Measurements from ENCODE around the gene UFSP1. TPM values are rescaled to one million over a fixed set of nuclear protein-coding genes. Genes with fewer than 3 reads are reported as not detected.

UFSP1 gene
- total RNA-seq, 3 donors from 2014 or later (not counting 1 experiment from before 2014, with no cell fraction given): 1.0 to 1.9 (median 1.3) TPM

DNA sequence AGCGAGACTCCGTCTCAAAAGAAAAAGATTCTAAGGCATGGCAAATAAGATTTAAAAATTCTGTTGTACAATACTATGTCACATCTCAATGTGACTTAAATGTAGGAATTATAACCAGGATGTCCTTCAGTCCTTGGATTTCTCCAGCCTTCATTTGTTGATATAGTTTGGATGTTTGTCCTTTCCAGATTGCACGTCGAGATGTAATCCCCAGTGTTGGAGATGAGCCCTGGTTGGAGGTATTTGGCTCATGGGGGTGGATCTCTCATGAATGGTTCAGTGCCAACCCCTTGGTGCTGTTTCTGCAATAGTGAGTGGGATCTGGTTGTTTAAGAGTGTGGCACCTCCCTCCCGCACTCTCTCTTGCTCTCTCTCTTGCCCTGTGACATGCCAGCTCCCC, 19.0 kb upstream of the UFSP1 start:
- Mint-ChIP-seq H3K4me3 (no peak overlapping the region), H3K36me3 (no peaks in the 10 kb centered on the region), H3K27ac (no peak overlapping the region), H3K9me3 (no peaks in the 10 kb centered on the region), H3K4me1 (no peaks in the 10 kb centered on the region), H3K27me3 (ENCODE audit: low read depth in 2 of 2) (peaks cover 0 to 11% of the 10 kb centered on the region in 2 donors)
- DNase-seq (no peak), ATAC-seq (no peak)
- no peak overlapping the region for H3K27ac ChIP-seq (ENCODE audit: low read length)
- intact Hi-C loops (cut with micrococcal nuclease): no loop called here
- H3K4me3 ChIP-seq (ENCODE audit: low read length): no peak overlapping the region
- no peaks in the 10 kb centered on the region for H3K4me1 ChIP-seq (ENCODE audit: control insufficient read depth, insufficient read depth, low read length)
- TF ChIP-seq, protein P1, sequence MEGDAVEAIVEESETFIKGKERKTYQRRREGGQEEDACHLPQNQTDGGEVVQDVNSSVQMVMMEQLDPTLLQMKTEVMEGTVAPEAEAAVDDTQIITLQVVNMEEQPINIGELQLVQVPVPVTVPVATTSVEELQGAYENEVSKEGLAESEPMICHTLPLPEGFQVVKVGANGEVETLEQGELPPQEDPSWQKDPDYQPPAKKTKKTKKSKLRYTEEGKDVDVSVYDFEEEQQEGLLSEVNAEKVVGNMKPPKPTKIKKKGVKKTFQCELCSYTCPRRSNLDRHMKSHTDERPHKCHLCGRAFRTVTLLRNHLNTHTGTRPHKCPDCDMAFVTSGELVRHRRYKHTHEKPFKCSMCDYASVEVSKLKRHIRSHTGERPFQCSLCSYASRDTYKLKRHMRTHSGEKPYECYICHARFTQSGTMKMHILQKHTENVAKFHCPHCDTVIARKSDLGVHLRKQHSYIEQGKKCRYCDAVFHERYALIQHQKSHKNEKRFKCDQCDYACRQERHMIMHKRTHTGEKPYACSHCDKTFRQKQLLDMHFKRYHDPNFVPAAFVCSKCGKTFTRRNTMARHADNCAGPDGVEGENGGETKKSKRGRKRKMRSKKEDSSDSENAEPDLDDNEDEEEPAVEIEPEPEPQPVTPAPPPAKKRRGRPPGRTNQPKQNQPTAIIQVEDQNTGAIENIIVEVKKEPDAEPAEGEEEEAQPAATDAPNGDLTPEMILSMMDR (IDR thresholded peaks at IDR 0.05): no peak
- no peaks in the 10 kb centered on the region for H3K9me3 ChIP-seq (ENCODE audit: control insufficient read depth, insufficient read depth, low read length)
- H3K27me3 ChIP-seq (ENCODE audit: control insufficient read depth, insufficient read depth, low read length): no peaks in the 10 kb centered on the region
- 91% methylated on average over 5 of the region's 5 CpGs for WGBS (ENCODE audit: insufficient coverage)
- no peaks in the 10 kb centered on the region for H3K36me3 ChIP-seq (ENCODE audit: control insufficient read depth, insufficient read depth, low read length)

DNA sequence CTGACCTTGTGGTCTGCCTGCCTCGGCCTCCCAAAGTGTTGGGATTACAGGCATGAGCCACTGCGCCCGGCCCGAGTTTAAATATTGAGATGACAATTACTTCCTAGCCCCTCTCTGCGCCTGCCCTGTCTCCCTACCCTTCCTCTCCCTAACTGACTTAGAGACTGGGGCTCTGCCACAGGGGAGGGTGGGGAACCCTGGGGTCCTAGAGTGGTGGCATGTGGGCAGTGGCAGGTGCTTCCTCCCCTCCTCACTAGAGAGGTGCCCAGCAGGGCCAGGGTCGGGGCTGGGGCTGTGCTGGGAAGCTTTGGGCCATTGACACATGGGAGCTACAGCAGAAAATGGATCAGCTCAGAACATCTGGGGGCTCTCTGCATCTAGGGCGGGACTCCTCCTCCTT, 13.1 kb upstream of the UFSP1 start:
- H3K27me3 ChIP-seq (ENCODE audit: control insufficient read depth, insufficient read depth, low read length): peaks cover 4% of the 10 kb centered on the region
- WGBS (ENCODE audit: insufficient coverage): 80% methylated on average over 5 of the region's 7 CpGs
- H3K36me3 ChIP-seq (ENCODE audit: control insufficient read depth, insufficient read depth, low read length): no peaks in the 10 kb centered on the region
- Mint-ChIP-seq H3K36me3 (no peaks in the 10 kb centered on the region), H3K4me1 (no peaks in the 10 kb centered on the region), H3K27ac (no peak overlapping the region), H3K27me3 (ENCODE audit: low read depth in 2 of 2) (peaks cover 21% of the 10 kb centered on the region in 2 donors), H3K4me3 (no peak overlapping the region), H3K9me3 (no peaks in the 10 kb centered on the region)
- DNase-seq (no peak), ATAC-seq (no peak)
- intact Hi-C loops (cut with micrococcal nuclease): no loop called here
- no peak overlapping the region for H3K27ac ChIP-seq (ENCODE audit: low read length)
- no peak overlapping the region for H3K4me3 ChIP-seq (ENCODE audit: low read length)
- H3K4me1 ChIP-seq (ENCODE audit: control insufficient read depth, insufficient read depth, low read length): no peaks in the 10 kb centered on the region
- TF ChIP-seq, protein P1 (IDR thresholded peaks at IDR 0.05): no peak
- no peaks in the 10 kb centered on the region for H3K9me3 ChIP-seq (ENCODE audit: control insufficient read depth, insufficient read depth, low read length)

DNA sequence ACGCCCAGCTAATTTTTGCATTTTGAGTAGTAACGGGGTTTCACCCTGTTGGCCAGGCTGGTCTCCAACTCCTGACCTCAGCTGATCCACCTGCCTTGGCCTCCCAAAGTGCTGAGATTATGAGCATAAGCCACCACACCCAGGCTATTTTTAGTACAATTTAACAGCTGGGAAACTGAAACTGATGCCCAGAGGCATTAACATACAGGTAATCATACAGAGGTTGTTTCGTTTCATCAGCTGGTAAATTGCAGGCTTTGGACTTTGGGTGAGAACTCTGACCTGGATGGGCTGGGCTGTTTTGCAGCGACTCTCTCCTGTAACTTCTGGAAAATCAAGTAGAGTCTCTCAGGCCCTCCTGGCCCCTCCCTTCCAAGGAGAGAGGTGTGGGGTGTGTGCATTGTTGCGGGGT, 12.4 kb upstream of the UFSP1 start:
- Mint-ChIP-seq H3K4me3 (no peak overlapping the region), H3K36me3 (no peaks in the 10 kb centered on the region), H3K9me3 (no peaks in the 10 kb centered on the region), H3K4me1 (no peaks in the 10 kb centered on the region), H3K27me3 (ENCODE audit: low read depth in 2 of 2) (peaks cover 21 to 26% of the 10 kb centered on the region in 2 donors), H3K27ac (no peak overlapping the region)
- Histone ChIP-seq H3K36me3 (ENCODE audit: control insufficient read depth, insufficient read depth, low read length) (no peaks in the 10 kb centered on the region), H3K4me3 (ENCODE audit: low read length) (no peak overlapping the region), H3K27me3 (ENCODE audit: control insufficient read depth, insufficient read depth, low read length) (peaks cover 9% of the 10 kb centered on the region), H3K9me3 (ENCODE audit: control insufficient read depth, insufficient read depth, low read length) (no peaks in the 10 kb centered on the region), H3K4me1 (ENCODE audit: control insufficient read depth, insufficient read depth, low read length) (peaks cover 4% of the 10 kb centered on the region), H3K27ac (ENCODE audit: low read length) (no peak overlapping the region)
- TF ChIP-seq, protein P1 (IDR thresholded peaks at IDR 0.05): no peak
- DNase-seq (no peak), ATAC-seq (no peak)
- intact Hi-C loops (cut with micrococcal nuclease): no loop called here
- 81% methylated on average over 4 of the region's 5 CpGs for WGBS (ENCODE audit: insufficient coverage)

DNA sequence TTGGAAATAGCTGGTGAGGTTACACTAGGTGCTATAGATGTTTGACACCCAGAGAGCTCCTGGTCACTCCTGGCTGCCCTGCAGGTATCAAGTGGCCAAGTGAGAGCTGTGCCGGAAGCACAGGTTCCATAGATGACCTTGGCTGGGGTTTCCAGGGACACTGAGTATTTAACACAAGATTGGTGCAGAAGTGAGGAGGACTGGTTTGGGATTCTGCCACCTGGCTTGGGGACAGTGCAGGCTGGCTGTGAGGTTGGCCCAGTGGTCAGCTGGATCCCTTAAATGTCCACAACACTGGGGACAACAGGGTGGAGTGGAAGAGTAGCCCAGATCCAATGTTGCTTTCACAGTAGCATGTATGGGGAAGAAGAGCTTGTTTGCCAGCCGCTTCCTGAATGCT, 11.5 kb upstream of the UFSP1 start:
- Mint-ChIP-seq H3K4me3 (no peak overlapping the region), H3K27ac (no peak overlapping the region), H3K9me3 (no peaks in the 10 kb centered on the region), H3K36me3 (no peaks in the 10 kb centered on the region), H3K27me3 (ENCODE audit: low read depth in 2 of 2) (peaks cover 26 to 30% of the 10 kb centered on the region in 2 donors), H3K4me1 (peaks cover 4 to 5% of the 10 kb centered on the region in 2 donors)
- DNase-seq (no peak), ATAC-seq (no peak)
- Histone ChIP-seq H3K9me3 (ENCODE audit: control insufficient read depth, insufficient read depth, low read length) (no peaks in the 10 kb centered on the region), H3K27ac (ENCODE audit: low read length) (no peak overlapping the region), H3K4me1 (ENCODE audit: control insufficient read depth, insufficient read depth, low read length) (peaks cover 12% of the 10 kb centered on the region), H3K27me3 (ENCODE audit: control insufficient read depth, insufficient read depth, low read length) (peaks cover 15% of the 10 kb centered on the region), H3K4me3 (ENCODE audit: low read length) (no peak overlapping the region), H3K36me3 (ENCODE audit: control insufficient read depth, insufficient read depth, low read length) (no peaks in the 10 kb centered on the region)
- TF ChIP-seq, protein P1 (IDR thresholded peaks at IDR 0.05): no peak
- 92% methylated on average over 1 of the region's 2 CpGs for WGBS (ENCODE audit: insufficient coverage)
- intact Hi-C loops (cut with micrococcal nuclease): no loop called here
